ENCODE measurements around the gene EPN3. TPM values are rescaled to one million over a fixed set of nuclear protein-coding genes. Genes with fewer than 3 reads are reported as not detected.

The EPN3 gene
- total RNA-seq, 1 experiment from 2014 or later: 17.8 TPM

DNA sequence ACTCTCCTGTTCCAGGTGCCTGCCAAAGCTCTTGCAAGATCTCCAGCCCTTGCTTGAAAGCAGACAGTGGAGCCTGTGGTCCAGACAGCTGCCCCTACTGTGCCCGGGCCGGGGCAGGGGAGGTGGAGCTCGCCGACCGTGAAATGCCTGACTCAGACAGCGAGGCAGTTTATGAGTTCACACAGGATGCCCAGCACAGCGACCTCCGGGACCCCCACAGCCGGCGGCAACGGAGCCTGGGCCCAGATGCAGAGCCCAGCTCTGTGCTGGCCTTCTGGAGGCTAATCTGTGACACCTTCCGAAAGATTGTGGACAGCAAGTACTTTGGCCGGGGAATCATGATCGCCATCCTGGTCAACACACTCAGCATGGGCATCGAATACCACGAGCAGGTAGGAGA lies 45.6 kb downstream of the EPN3 start:
- H4K20me1 ChIP-seq (ENCODE audit: insufficient read depth): no peaks in the 10 kb centered on the region
- no peaks in the 10 kb centered on the region for H3K36me3 ChIP-seq (ENCODE audit: control insufficient read depth in 1 of 2, insufficient read depth in 2 of 2, low read length in 2 of 2)
- TF ChIP-seq RAD21 (IDR thresholded peaks at IDR 0.05; ENCODE audit: low read depth): no peak
- TF ChIP-seq REST (IDR thresholded peaks at IDR 0.05; ENCODE audit: low read depth): no peak
- no peak for TF ChIP-seq POLR2A (IDR thresholded peaks at IDR 0.05; ENCODE audit: borderline replicate concordance, extremely low read depth, insufficient read depth, insufficient read length)
- ChIA-PET CTCF (no interaction called here), RAD21 (ENCODE audit: low non-redundant PET in 1 of 2, low total read pairs in 2 of 2, uncharacterized antibody in 2 of 2, unreplicated experiment in 2 of 2) (no interaction called here), POLR2A (no interaction called here)
- H2AFZ ChIP-seq (ENCODE audit: low read depth, low read length, poor library complexity, severe bottlenecking): no peak overlapping the region
- H3K9me3 ChIP-seq (ENCODE audit: control insufficient read depth in 1 of 2, insufficient read depth in 1 of 2, low read depth in 1 of 2, low read length in 2 of 2): no peaks in the 10 kb centered on the region
- H3K27me3 ChIP-seq (ENCODE audit: insufficient read depth, low read length): no peaks in the 10 kb centered on the region
- no peaks in the 10 kb centered on the region for H3K9me2 ChIP-seq (ENCODE audit: insufficient read depth)
- H3K4me3 ChIP-seq (replicated peaks in 1 of 2; ENCODE audit: low read depth in 1 of 2, low read length in 2 of 2): no peak overlapping the region
- BruUV-seq (replicated peaks): no TSS peak
- intact Hi-C loops (cut with micrococcal nuclease): no loop called here
- H3K9ac ChIP-seq (ENCODE audit: low read length): no peak overlapping the region
- no peaks in the 10 kb centered on the region for H3K79me2 ChIP-seq (ENCODE audit: insufficient read depth, low read length)
- no peak overlapping the region for H3K27ac ChIP-seq (ENCODE audit: low read depth, low read length)
- H3K4me1 ChIP-seq (ENCODE audit: control insufficient read depth in 1 of 2, insufficient read depth in 2 of 2, low read length in 2 of 2): no peaks in the 10 kb centered on the region
- ATAC-seq (no peak), DNase-seq (ENCODE audit: low read depth, low spot score) (no peak)
- no peak overlapping the region for H3K4me2 ChIP-seq (ENCODE audit: low read length)

DNA sequence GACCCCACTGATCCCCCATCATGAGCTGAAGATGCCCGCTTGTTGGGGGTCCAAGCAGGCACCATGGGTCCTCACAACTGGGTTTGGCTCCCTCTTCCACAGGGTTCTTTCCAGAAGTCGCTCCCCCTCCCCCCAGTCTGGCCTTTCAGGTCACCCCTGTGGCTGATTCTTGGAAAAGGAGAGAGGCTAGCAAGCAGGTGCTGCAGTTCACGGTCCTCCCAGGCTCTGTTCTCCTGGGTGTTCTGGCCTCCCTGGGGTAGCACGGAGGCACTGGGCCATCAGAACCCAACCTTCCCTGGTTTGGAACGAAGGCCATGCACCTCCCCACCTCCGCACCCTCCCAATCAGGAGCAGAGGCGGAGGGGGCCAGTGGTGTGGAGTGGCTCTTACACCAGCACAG lies 46.9 kb downstream of the EPN3 start:
- H3K4me1 ChIP-seq (ENCODE audit: control insufficient read depth in 1 of 2, insufficient read depth in 2 of 2, low read length in 2 of 2): no peaks in the 10 kb centered on the region
- intact Hi-C loops (cut with micrococcal nuclease): no loop called here
- H3K9ac ChIP-seq (ENCODE audit: low read length): no peak overlapping the region
- H3K79me2 ChIP-seq (ENCODE audit: insufficient read depth, low read length): no peaks in the 10 kb centered on the region
- no peak overlapping the region for H2AFZ ChIP-seq (ENCODE audit: low read depth, low read length, poor library complexity, severe bottlenecking)
- no peak for ATAC-seq
- no peaks in the 10 kb centered on the region for H4K20me1 ChIP-seq (ENCODE audit: insufficient read depth)
- H3K27me3 ChIP-seq (ENCODE audit: insufficient read depth, low read length): no peaks in the 10 kb centered on the region
- no TSS peak for BruUV-seq (replicated peaks)
- no peak overlapping the region for H3K4me3 ChIP-seq (replicated peaks in 1 of 2; ENCODE audit: low read depth in 1 of 2, low read length in 2 of 2)
- no peaks in the 10 kb centered on the region for H3K36me3 ChIP-seq (ENCODE audit: control insufficient read depth in 1 of 2, insufficient read depth in 2 of 2, low read length in 2 of 2)
- DNase-seq (ENCODE audit: low read depth, low spot score): no peak
- H3K4me2 ChIP-seq (ENCODE audit: low read length): no peak overlapping the region
- ChIA-PET POLR2A (no interaction called here), CTCF (no interaction called here), RAD21 (ENCODE audit: low non-redundant PET in 1 of 2, low total read pairs in 2 of 2, uncharacterized antibody in 2 of 2, unreplicated experiment in 2 of 2) (no interaction called here)
- no peaks in the 10 kb centered on the region for H3K9me2 ChIP-seq (ENCODE audit: insufficient read depth)
- H3K27ac ChIP-seq (ENCODE audit: low read depth, low read length): no peak overlapping the region
- no peaks in the 10 kb centered on the region for H3K9me3 ChIP-seq (ENCODE audit: control insufficient read depth in 1 of 2, insufficient read depth in 1 of 2, low read depth in 1 of 2, low read length in 2 of 2)
- no peak for TF ChIP-seq ATF3 (IDR thresholded peaks at IDR 0.05)
- TF ChIP-seq ZBTB33 (IDR thresholded peaks at IDR 0.05; ENCODE audit: extremely low read depth, insufficient replicate concordance, low read length): no peak
- TF ChIP-seq EZH2 (IDR thresholded peaks at IDR 0.05): no peak
- no peak for TF ChIP-seq SRF (IDR thresholded peaks at IDR 0.05; ENCODE audit: low read depth)
- TF ChIP-seq POLR2AphosphoS5 (IDR thresholded peaks at IDR 0.05; ENCODE audit: low read depth, low read length): no peak
- TF ChIP-seq CBX3 (IDR thresholded peaks at IDR 0.05; ENCODE audit: low read depth): no peak
- no peak for TF ChIP-seq EGR1 (IDR thresholded peaks at IDR 0.05; ENCODE audit: low read depth)
- no peak for TF ChIP-seq CTCF (IDR thresholded peaks at IDR 0.05 in 2 of 3, conservative IDR thresholded peaks at IDR 0.05 in 1 of 3; ENCODE audit: borderline replicate concordance in 1 of 3, insufficient read depth in 1 of 3, low read depth in 2 of 3, low read length in 2 of 3)
- no peak for TF ChIP-seq MAX (IDR thresholded peaks at IDR 0.05)
- TF ChIP-seq TCF7L2 (IDR thresholded peaks at IDR 0.05; ENCODE audit: borderline replicate concordance, extremely low read depth, insufficient read depth, insufficient read length): no peak
